GM21786 (cell line): ENCODE data around the gene CHML.
A peak's percentile ranks its signal among the peaks of the same experiment; 100 is the strongest.

ENCODE experiments used
- ATAC-seq: cut with Tn5 transposase; IDR thresholded peaks from one replicate; pipeline ENCODE4 v1.9.1; 2021; ENCODE audit not compliant: unreplicated experiment

Gene CHML

GRCh38 chr1:241592273-241592958 is 47.8 kb downstream of the CHML start:
- peak; percentile 59 for ATAC-seq

- no peak for ATAC-seq
Observed at GRCh38 chr1:241591736-241592135, 48.4 kb downstream of the CHML start.

GRCh38 chr1:241591317-241591716 is 48.9 kb downstream of the CHML start:
- ATAC-seq = no peak

GRCh38 chr1:241590719-241591118 is 49.5 kb downstream of the CHML start:
- ATAC-seq = no peak
